Measurements from ENCODE around the gene KRT20. TPM values are rescaled to one million over a fixed set of nuclear protein-coding genes. Genes with fewer than 3 reads are reported as not detected.

The KRT20 gene
- total RNA-seq, 2 donors from 2014 or later: not detected

DNA sequence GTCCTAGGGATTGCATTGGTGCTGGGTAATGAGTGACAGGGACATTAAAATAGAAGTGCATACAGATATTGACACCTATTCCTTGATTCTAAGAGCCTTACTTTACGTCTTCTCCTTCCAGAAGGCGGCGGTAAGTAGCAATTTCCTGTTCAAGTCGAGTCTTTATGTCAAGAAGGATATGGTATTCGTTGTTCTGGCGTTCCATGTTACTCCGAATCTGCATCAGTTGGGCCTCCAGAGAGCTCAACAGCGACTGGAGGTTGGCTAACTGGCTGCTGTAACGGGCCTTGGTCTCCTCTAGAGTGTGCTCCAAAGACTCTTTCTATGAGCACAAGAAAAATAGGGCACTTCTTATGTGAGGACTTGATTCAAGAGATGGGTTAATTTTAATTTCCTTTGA lies 7.0 kb downstream of the KRT20 start:
- intact Hi-C loops (cut with DNase I): no loop called here
- no peak for DNase-seq (ENCODE audit: low spot score)
- Histone ChIP-seq H3K36me3 (no peaks in the 10 kb centered on the region), H3K9me3 (no peaks in the 10 kb centered on the region), H3K4me3 (no peak overlapping the region), H3K27ac (no peak overlapping the region), H3K27me3 (replicated peaks; ENCODE audit: insufficient read depth) (no peaks in the 10 kb centered on the region), H3K4me1 (replicated peaks) (no peaks in the 10 kb centered on the region)
- 88% methylated on average over 9 of the region's 9 CpGs for WGBS
- TF ChIP-seq, protein P1, sequence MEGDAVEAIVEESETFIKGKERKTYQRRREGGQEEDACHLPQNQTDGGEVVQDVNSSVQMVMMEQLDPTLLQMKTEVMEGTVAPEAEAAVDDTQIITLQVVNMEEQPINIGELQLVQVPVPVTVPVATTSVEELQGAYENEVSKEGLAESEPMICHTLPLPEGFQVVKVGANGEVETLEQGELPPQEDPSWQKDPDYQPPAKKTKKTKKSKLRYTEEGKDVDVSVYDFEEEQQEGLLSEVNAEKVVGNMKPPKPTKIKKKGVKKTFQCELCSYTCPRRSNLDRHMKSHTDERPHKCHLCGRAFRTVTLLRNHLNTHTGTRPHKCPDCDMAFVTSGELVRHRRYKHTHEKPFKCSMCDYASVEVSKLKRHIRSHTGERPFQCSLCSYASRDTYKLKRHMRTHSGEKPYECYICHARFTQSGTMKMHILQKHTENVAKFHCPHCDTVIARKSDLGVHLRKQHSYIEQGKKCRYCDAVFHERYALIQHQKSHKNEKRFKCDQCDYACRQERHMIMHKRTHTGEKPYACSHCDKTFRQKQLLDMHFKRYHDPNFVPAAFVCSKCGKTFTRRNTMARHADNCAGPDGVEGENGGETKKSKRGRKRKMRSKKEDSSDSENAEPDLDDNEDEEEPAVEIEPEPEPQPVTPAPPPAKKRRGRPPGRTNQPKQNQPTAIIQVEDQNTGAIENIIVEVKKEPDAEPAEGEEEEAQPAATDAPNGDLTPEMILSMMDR (IDR thresholded peaks at IDR 0.05): no peak
- no peak for TF ChIP-seq POLR2AphosphoS5 (IDR thresholded peaks at IDR 0.05)
- TF ChIP-seq POLR2A (IDR thresholded peaks at IDR 0.05): no peak

DNA sequence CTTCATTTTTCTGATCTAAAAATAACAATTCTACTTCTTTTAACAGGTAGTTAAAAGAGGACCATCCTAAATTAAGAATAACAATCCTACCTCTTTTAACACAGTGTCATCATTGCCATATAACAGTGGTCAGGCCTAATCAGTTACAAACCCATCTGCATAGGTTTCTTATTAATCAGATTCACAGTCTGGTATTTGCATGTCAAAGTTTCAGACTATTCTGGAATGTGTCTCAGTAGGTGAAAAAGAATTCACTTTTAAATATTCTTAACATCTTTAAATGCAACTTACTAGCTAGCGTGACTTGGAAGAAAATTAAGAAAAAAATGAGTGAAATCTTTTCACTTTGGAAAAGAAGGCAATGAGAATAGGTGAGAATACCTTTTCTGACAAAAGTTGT lies 11.2 kb downstream of the KRT20 start:
- TF ChIP-seq, protein P1 (IDR thresholded peaks at IDR 0.05): no peak
- no peak for TF ChIP-seq POLR2A (IDR thresholded peaks at IDR 0.05)
- TF ChIP-seq POLR2AphosphoS5 (IDR thresholded peaks at IDR 0.05): no peak
- intact Hi-C loops (cut with DNase I): no loop called here
- H3K27me3 ChIP-seq (replicated peaks; ENCODE audit: insufficient read depth): no peaks in the 10 kb centered on the region
- no peaks in the 10 kb centered on the region for H3K36me3 ChIP-seq
- H3K27ac ChIP-seq: no peak overlapping the region
- H3K9me3 ChIP-seq: no peaks in the 10 kb centered on the region
- no peak for DNase-seq (ENCODE audit: low spot score)
- H3K4me3 ChIP-seq: no peak overlapping the region
- 93% methylated on average over 1 of the region's 1 CpG for WGBS
- no peaks in the 10 kb centered on the region for H3K4me1 ChIP-seq (replicated peaks)

DNA sequence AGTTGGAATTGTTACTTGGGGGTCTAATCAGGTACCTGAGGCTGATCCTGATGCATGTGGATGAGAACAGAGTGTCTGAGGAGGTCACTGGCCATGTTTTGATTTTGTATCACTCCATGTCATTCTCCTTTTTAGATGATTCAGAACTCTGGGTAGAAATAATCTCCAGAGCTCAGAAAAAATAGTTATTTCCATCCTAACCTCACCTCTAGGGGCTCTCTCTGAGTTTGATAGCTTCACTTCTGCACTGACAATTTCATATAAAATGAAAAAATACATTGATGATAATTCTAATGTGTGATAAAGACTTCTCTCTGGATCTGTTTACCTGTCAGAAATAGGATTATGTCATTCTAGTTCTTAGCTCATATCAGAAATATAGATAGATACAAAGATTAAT lies 11.8 kb downstream of the KRT20 start:
- H3K36me3 ChIP-seq: no peaks in the 10 kb centered on the region
- H3K27me3 ChIP-seq (replicated peaks; ENCODE audit: insufficient read depth): no peaks in the 10 kb centered on the region
- H3K27ac ChIP-seq: no peak overlapping the region
- H3K4me1 ChIP-seq (replicated peaks): no peaks in the 10 kb centered on the region
- no peak overlapping the region for H3K4me3 ChIP-seq
- no peak for DNase-seq (ENCODE audit: low spot score)
- TF ChIP-seq, protein P1 (IDR thresholded peaks at IDR 0.05): no peak
- TF ChIP-seq POLR2A (IDR thresholded peaks at IDR 0.05) (no peak), POLR2AphosphoS5 (IDR thresholded peaks at IDR 0.05) (no peak)
- no peaks in the 10 kb centered on the region for H3K9me3 ChIP-seq
- intact Hi-C loops (cut with DNase I): no loop called here

DNA sequence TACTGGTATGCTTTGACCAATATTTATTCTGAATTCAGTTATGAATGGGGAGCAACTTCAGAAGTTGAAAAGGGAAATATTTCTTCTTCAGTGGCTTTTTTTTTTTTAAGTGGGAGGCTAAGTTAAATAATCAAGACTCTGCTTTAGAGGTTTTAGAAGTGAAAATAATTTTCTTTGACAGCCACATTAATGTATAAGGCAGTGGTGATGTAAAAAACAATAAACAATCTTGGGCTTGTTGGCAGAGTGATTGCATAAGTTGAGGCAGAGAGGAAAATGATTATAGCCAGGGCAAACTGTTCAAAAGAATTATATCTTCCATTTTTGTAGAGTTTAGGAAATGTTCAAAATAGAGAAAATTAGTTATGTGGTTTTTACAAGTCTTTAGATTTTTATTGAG lies 12.6 kb downstream of the KRT20 start:
- Histone ChIP-seq H3K36me3 (no peaks in the 10 kb centered on the region), H3K27me3 (replicated peaks; ENCODE audit: insufficient read depth) (no peaks in the 10 kb centered on the region), H3K4me3 (no peak overlapping the region), H3K27ac (no peak overlapping the region), H3K4me1 (replicated peaks) (no peaks in the 10 kb centered on the region), H3K9me3 (no peaks in the 10 kb centered on the region)
- intact Hi-C loops (cut with DNase I): no loop called here
- DNase-seq (ENCODE audit: low spot score): no peak
- TF ChIP-seq POLR2AphosphoS5 (IDR thresholded peaks at IDR 0.05) (no peak), POLR2A (IDR thresholded peaks at IDR 0.05) (no peak)
- TF ChIP-seq, protein P1 (IDR thresholded peaks at IDR 0.05): no peak

DNA sequence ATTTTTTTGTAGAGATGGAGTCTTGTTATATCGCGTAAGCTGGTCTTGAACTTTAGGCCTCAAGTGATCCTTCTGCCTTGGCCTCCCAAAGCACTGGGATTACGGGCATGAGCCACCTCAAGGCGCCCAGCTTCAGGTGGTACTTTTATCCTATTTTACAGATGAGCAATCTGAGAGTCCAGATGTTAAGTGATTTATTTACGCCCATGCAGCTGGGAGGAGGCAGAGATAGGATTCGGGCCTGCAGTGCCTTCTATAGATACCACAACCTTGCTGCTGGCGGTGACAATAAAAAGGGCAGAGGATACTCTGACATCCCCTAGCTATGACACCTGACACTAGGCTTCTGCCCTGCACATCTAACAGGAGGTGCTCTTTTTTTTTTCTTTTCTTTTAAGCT lies 13.7 kb downstream of the KRT20 start:
- H3K36me3 ChIP-seq: no peaks in the 10 kb centered on the region
- DNase-seq (ENCODE audit: low spot score): no peak
- 95% methylated on average over 7 of the region's 7 CpGs for WGBS
- H3K4me3 ChIP-seq: no peak overlapping the region
- intact Hi-C loops (cut with DNase I): no loop called here
- no peaks in the 10 kb centered on the region for H3K9me3 ChIP-seq
- H3K27me3 ChIP-seq (replicated peaks; ENCODE audit: insufficient read depth): no peaks in the 10 kb centered on the region
- H3K4me1 ChIP-seq (replicated peaks): no peaks in the 10 kb centered on the region
- H3K27ac ChIP-seq: no peak overlapping the region
- TF ChIP-seq POLR2A (IDR thresholded peaks at IDR 0.05): no peak
- no peak for TF ChIP-seq POLR2AphosphoS5 (IDR thresholded peaks at IDR 0.05)
- TF ChIP-seq, protein P1 (IDR thresholded peaks at IDR 0.05): no peak

Measured in prostate gland (tissue), 2 donors.